Mammary epithelial cell (primary cell): Measurements from ENCODE around the gene CYTH2.

Experiments used
- EZH2 ChIP-seq: IDR thresholded peaks from 2 replicates; pipeline ENCODE4 v1.6.1; 2012; ENCODE audit warnings: low read length, inconsistent platforms, borderline replicate concordance
- TF ChIP-seq, protein P1 (sequence below), 2 donors: IDR thresholded peaks in 1 of 2; conservative IDR thresholded peaks in 1 of 2; 2 replicates each; pipeline ENCODE4 v1.5.1; 2011 to 2012; ENCODE audit warnings: inconsistent platforms in 2 of 2, low read length in 2 of 2, mild to moderate bottlenecking in 2 of 2, control low read depth in 1 of 2, low read depth in 1 of 2; ENCODE audit not compliant: insufficient read depth in 1 of 2; ENCODE audit errors: extremely low read depth in 1 of 2

DNA sequence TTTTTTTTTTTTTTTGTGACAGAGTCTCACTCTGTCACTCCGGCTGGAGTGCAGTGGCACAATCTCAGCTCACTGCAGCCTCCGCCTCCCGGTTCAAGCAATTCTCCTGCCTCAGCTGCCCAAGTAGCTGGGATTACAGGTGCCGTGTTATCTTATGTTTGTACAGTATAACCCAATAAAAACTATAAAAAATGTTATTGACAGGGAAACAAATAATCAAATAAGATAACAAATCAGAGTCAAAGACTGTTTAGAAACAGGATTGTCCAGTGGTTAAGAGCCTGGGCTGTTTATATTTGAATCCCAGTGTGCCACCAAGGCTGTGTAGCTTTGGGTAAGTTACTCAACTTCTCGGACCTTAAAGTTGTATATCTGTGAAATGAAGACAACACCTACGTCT, 61.6 kb downstream of the CYTH2 start:
- TF ChIP-seq, protein P1, sequence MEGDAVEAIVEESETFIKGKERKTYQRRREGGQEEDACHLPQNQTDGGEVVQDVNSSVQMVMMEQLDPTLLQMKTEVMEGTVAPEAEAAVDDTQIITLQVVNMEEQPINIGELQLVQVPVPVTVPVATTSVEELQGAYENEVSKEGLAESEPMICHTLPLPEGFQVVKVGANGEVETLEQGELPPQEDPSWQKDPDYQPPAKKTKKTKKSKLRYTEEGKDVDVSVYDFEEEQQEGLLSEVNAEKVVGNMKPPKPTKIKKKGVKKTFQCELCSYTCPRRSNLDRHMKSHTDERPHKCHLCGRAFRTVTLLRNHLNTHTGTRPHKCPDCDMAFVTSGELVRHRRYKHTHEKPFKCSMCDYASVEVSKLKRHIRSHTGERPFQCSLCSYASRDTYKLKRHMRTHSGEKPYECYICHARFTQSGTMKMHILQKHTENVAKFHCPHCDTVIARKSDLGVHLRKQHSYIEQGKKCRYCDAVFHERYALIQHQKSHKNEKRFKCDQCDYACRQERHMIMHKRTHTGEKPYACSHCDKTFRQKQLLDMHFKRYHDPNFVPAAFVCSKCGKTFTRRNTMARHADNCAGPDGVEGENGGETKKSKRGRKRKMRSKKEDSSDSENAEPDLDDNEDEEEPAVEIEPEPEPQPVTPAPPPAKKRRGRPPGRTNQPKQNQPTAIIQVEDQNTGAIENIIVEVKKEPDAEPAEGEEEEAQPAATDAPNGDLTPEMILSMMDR (conservative IDR thresholded peaks at IDR 0.05 in 1 of 2, IDR thresholded peaks at IDR 0.05 in 1 of 2; ENCODE audit: extremely low read depth in 1 of 2, insufficient read depth in 1 of 2, low read depth in 1 of 2, low read length in 2 of 2), result no peak
- TF ChIP-seq EZH2, result no peak
